Kidney (tissue), 14 donors: ENCODE measurements around the gene SLC35D2. TPM values are rescaled to one million over a fixed set of nuclear protein-coding genes. Genes with fewer than 3 reads are reported as not detected.
A peak's percentile ranks its signal among the peaks of the same experiment; 100 is the strongest.
"Not testable (repeated sequence)": the region's sequence is repeated elsewhere in the genome, so short reads cannot be mapped to it uniquely, and the experiment has no call there.

Experiments
- DNase-seq, 5 donors: peaks; one replicate each; pipeline ENCODE4 v3.0.0-alpha.2; 2013 to 2020
- FAIRE-seq: peaks from 2 replicates; lab custom pipeline; 2012; peaks lifted over from hg19 to GRCh38; lab: Jason Lieb, UNC
- H3K27ac ChIP-seq, 2 donors: one replicate each; pipeline ENCODE4 v1.7.0; 2013; ENCODE audit warnings: low read depth in 2 of 2, low read length in 2 of 2, inconsistent platforms in 1 of 2
- H3K27me3 ChIP-seq: one replicate; pipeline ENCODE4 v1.7.1; 2013; ENCODE audit warnings: low read length, inconsistent platforms; ENCODE audit not compliant: control insufficient read depth, insufficient read depth
- H3K36me3 ChIP-seq, 3 donors: one replicate each; pipeline versions ENCODE4 v1.7.0 to v1.7.1; 2013; ENCODE audit warnings: low read length in 3 of 3, control low read depth in 1 of 3, inconsistent platforms in 1 of 3; ENCODE audit not compliant: insufficient read depth in 3 of 3, control insufficient read depth in 2 of 3
- H3K4me1 ChIP-seq, 3 donors: one replicate each; pipeline versions ENCODE4 v1.7.0 to v1.7.1; 2013; ENCODE audit warnings: low read length in 3 of 3, inconsistent platforms in 1 of 3, low read depth in 1 of 3; ENCODE audit not compliant: control insufficient read depth in 2 of 3, insufficient read depth in 2 of 3
- H3K4me3 ChIP-seq, 3 donors: one replicate each; pipeline versions ENCODE4 v1.7.0 to v1.8.1; 2013; ENCODE audit warnings: low read length in 3 of 3, control low read depth in 1 of 3, inconsistent platforms in 1 of 3
- H3K9ac ChIP-seq, 3 donors: one replicate each; pipeline versions ENCODE4 v1.7.0 to v1.7.1; 2013; ENCODE audit warnings: low read length in 3 of 3, control low read depth in 1 of 3, inconsistent platforms in 1 of 3
- H3K9me3 ChIP-seq, 3 donors: one replicate each; pipeline versions ENCODE4 v1.7.0 to v1.7.1; 2013; ENCODE audit warnings: low read length in 3 of 3, control low read depth in 1 of 3, inconsistent platforms in 1 of 3; ENCODE audit not compliant: control insufficient read depth in 2 of 3, insufficient read depth in 1 of 3
- intact Hi-C: fragments of 100-400 bp; cut with DNase I; formaldehyde crosslinking; loops from one replicate; pipeline ENCODE4 v1.11.1; 2022
- polyA plus RNA-seq: library from polyadenylated mRNA; stranded (reverse); fragments of 350-450 nt; fragmentation: Illumina TruSeq; extraction: RNeasy Lipid Tissue Mini Kit (QIAGEN cat#74804); gene quantifications from one replicate; pipeline ENCODE4 v1.2.3, GENCODE V29; 2014; ENCODE audit warnings: low read depth, low replicate concordance; ENCODE audit not compliant: insufficient read depth
- total RNA-seq: library from RNA; stranded (reverse); fragmentation: NEBNext Ultra II Directional; extraction: Animal tissue kit (Norgen Biotek cat#: 25700); gene quantifications from one replicate; pipeline ENCODE4 v1.2.1, GENCODE V29; 2021
- TF ChIP-seq, protein P1 (sequence below): IDR thresholded peaks from 3 replicates; pipeline ENCODE4 v1.5.1; 2012; ENCODE audit warnings: mild to moderate bottlenecking, moderate library complexity, borderline replicate concordance; ENCODE audit not compliant: insufficient read depth; ENCODE audit errors: extremely low read depth
- donor health status: control.
- donor health status: control.
- donor health status: control.
- donor health status: control.
- donor health status: control.
- donor health status: DM: yes; HTN: yes; CAD: no.
- donor health status: Normal renal cell carcinoma (clear cell type).

Gene SLC35D2
- total and polyA plus RNA-seq, 2 donors from 2014 or later: 27.7 to 46.1 TPM

DNA sequence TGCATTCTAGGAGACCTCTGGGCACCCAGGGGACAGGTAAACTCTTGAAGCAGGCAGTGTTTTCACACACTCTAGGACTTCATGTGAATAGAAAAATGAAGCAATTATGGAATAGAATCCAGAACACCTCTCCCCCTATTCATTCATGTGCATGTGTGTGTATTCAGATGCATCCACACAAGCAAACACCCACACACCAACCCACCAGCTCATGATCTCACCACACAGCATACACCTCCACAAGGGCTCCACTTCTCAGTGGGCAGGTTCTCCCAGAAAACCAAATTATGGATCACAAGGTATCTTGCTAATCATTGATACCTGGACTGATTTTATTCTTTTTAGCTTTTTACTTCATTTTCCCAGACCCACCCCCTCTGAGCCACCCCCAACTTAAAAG is 60.3 kb downstream of the SLC35D2 start:
- no peaks in the 10 kb centered on the region for H3K9me3 ChIP-seq
- intact Hi-C loops: no loop called here

DNA sequence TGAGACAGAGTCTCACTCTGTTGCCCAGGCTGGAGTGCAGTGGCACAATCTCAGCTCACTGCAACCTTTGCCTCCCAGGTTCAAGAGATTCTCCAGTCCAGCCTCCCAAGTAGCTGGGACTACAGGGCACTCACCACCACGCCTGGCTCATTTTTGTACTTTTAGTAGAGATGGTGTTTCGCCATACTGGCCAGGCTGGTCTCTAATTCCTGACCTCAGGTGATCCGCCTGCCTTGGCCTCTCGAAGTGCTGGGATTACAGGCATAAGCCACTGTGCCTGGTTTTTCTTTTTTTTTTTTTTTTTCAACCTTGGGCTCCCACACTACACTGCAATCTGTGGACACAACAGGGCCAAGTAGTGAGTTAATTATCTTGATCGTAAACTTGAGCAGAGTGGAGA is 60.8 kb downstream of the SLC35D2 start:
- H3K9me3 ChIP-seq, H3K27me3 ChIP-seq, H3K27ac ChIP-seq, FAIRE-seq, H3K4me3 ChIP-seq, intact Hi-C loops, H3K4me1 ChIP-seq, H3K36me3 ChIP-seq, H3K9ac ChIP-seq: not testable (repeated sequence)
- peak in 1 of 5 donors; percentile 13 for DNase-seq

More for the DNA sequence above, 60.3 kb downstream of the SLC35D2 start:
- Histone ChIP-seq H3K27me3 (no peaks in the 10 kb centered on the region), H3K27ac (no peak overlapping the region), H3K4me3 (no peak overlapping the region), H3K9ac (no peak overlapping the region), H3K4me1 (no peaks in the 10 kb centered on the region), H3K36me3 (peaks cover 0 to 6% (median 0%) of the 10 kb centered on the region in 3 donors)
- TF ChIP-seq, protein P1, sequence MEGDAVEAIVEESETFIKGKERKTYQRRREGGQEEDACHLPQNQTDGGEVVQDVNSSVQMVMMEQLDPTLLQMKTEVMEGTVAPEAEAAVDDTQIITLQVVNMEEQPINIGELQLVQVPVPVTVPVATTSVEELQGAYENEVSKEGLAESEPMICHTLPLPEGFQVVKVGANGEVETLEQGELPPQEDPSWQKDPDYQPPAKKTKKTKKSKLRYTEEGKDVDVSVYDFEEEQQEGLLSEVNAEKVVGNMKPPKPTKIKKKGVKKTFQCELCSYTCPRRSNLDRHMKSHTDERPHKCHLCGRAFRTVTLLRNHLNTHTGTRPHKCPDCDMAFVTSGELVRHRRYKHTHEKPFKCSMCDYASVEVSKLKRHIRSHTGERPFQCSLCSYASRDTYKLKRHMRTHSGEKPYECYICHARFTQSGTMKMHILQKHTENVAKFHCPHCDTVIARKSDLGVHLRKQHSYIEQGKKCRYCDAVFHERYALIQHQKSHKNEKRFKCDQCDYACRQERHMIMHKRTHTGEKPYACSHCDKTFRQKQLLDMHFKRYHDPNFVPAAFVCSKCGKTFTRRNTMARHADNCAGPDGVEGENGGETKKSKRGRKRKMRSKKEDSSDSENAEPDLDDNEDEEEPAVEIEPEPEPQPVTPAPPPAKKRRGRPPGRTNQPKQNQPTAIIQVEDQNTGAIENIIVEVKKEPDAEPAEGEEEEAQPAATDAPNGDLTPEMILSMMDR: no peak
- FAIRE-seq (no peak), DNase-seq (no peak)

DNA sequence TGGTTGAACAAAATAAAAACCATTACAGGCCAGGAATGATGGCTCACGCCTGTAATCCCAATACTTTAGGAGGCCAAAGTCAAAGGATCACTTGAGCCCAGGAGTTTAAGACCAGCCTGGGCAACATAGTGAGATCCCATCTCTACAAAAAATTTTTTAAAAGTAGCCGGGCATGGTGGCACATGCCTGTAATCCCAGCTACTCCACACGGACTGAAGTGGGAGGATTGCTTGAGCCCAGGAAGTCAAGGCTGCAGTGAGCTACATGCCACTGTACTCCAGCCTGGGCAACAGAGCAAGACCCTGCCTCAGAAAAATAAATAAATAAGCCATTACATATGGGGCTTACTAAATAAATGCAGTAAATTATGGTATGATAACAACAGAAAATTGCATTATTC is 61.3 kb downstream of the SLC35D2 start:
- H3K9me3 ChIP-seq, H3K27ac ChIP-seq, H3K4me1 ChIP-seq, FAIRE-seq, H3K9ac ChIP-seq, DNase-seq, intact Hi-C loops, H3K27me3 ChIP-seq, H3K4me3 ChIP-seq, H3K36me3 ChIP-seq: not testable (repeated sequence)

DNA sequence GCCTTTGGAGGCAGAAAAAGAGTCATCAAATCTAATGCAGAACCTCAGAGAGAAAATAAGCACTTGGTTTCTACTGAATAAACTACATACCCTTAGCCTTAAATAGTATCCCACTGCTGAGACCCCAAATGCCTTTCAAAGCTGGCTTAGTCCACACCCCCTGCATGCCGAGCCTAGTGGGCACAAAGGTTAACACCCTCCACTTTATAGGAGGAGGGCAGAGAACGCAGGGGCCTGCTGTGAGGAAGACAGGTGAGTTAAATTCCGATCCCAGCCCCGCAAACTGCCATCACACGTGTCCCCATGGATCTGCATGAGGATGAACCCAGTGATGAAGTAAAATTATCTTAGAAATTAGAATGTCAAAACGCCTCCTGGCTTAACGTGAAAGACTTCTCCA is 62.0 kb downstream of the SLC35D2 start:
- no peaks in the 10 kb centered on the region for H3K4me1 ChIP-seq
- no peak for FAIRE-seq
- peaks cover 0 to 6% (median 0%) of the 10 kb centered on the region in 3 donors for H3K36me3 ChIP-seq
- no peak overlapping the region for H3K4me3 ChIP-seq
- intact Hi-C loops: no loop called here
- TF ChIP-seq, protein P1: no peak
- no peak for DNase-seq
- no peak overlapping the region for H3K9ac ChIP-seq
- no peaks in the 10 kb centered on the region for H3K27me3 ChIP-seq
- no peaks in the 10 kb centered on the region for H3K9me3 ChIP-seq
- H3K27ac ChIP-seq: no peak overlapping the region
